Coronary artery (tissue), 2 donors: ENCODE measurements around the gene CLK3.

Source experiments
- DNase-seq: peaks from one replicate; pipeline ENCODE4 v3.0.0-alpha.2; 2017; ENCODE audit warnings: low spot score
- H3K27ac ChIP-seq, 2 donors: fragments of 200-600 bp; sonication (generic); one replicate each; pipeline ENCODE4 v1.5.1; 2016 to 2019
- H3K4me3 ChIP-seq: fragments of 200-600 bp; sonication (generic); 2 replicates; pipeline ENCODE4 v1.5.1; 2016; ENCODE audit warnings: mild to moderate bottlenecking, moderate library complexity
- CTCF ChIP-seq: fragments of 200-600 bp; sonication (generic); IDR thresholded peaks from one replicate; pipeline ENCODE4 v1.5.1; 2019; ENCODE audit warnings: antibody characterized with exemption

Gene CLK3

GRCh38 chr15:74616366-74616939 lies 817 bp downstream of the CLK3 start:
- TF ChIP-seq CTCF: no peak
- Histone ChIP-seq H3K27ac (peak overlapping the region; percentile 98 to 99), H3K4me3 (peak overlapping the region; percentile 97)
- peak; percentile 89 for DNase-seq

GRCh38 chr15:74616996-74617395 lies 1.4 kb downstream of the CLK3 start:
- peak overlapping the region; percentile 97 for H3K4me3 ChIP-seq
- peak overlapping the region; percentile 98 to 99 for H3K27ac ChIP-seq
- no peak for DNase-seq
- TF ChIP-seq CTCF: no peak

- no peak for TF ChIP-seq CTCF
These were observed 3.4 kb downstream of the CLK3 start for GRCh38 chr15:74618841-74619596.

GRCh38 chr15:74619916-74620635 lies 4.4 kb downstream of the CLK3 start:
- H3K27ac ChIP-seq: no peak overlapping the region
- H3K4me3 ChIP-seq: no peak overlapping the region
- DNase-seq: no peak
- no peak for TF ChIP-seq CTCF

More at GRCh38 chr15:74618841-74619596, 3.4 kb downstream of the CLK3 start:
- DNase-seq: no peak
- Histone ChIP-seq H3K4me3 (no peak overlapping the region), H3K27ac (no peak overlapping the region)

GRCh38 chr15:74620636-74621545 lies 5.3 kb downstream of the CLK3 start:
- H3K27ac ChIP-seq: no peak overlapping the region
- no peak for DNase-seq
- H3K4me3 ChIP-seq: no peak overlapping the region
- peak; percentile 39 for TF ChIP-seq CTCF

- no peak overlapping the region for H3K27ac ChIP-seq
- DNase-seq: no peak
- no peak overlapping the region for H3K4me3 ChIP-seq
- no peak for TF ChIP-seq CTCF
These were observed 5.9 kb downstream of the CLK3 start for GRCh38 chr15:74621546-74621920.
